ENCODE data around the gene PDGFB.

The PDGFB gene

GRCh38 chr22:39241794-39242594, 2.8 kb downstream of the PDGFB start:
- Histone ChIP-seq H3K27ac (no peak overlapping the region), H3K9ac (ENCODE audit: insufficient read length) (no peak overlapping the region), H3K4me3 (no peak overlapping the region), H3K36me3 (ENCODE audit: insufficient read depth, low read length) (no peaks in the 10 kb centered on the region), H3K9me3 (ENCODE audit: low read depth, low read length) (no peaks in the 10 kb centered on the region)
- TF ChIP-seq FOXP2 (optimal IDR thresholded peaks at IDR 0.05; ENCODE audit: control extremely low read depth, extremely low read length, insufficient read depth), result no peak
- DNase-seq (ENCODE audit: low read depth, low spot score), result no peak

- Histone ChIP-seq H3K27ac (no peak overlapping the region), H3K4me3 (no peak overlapping the region), H3K9me3 (ENCODE audit: low read depth, low read length) (no peaks in the 10 kb centered on the region), H3K36me3 (ENCODE audit: insufficient read depth, low read length) (no peaks in the 10 kb centered on the region), H3K9ac (ENCODE audit: insufficient read length) (no peak overlapping the region)
- TF ChIP-seq EZH2 (IDR thresholded peaks at IDR 0.05) (no peak), FOXP2 (optimal IDR thresholded peaks at IDR 0.05; ENCODE audit: control extremely low read depth, extremely low read length, insufficient read depth) (no peak), POLR2AphosphoS5 (IDR thresholded peaks at IDR 0.05; ENCODE audit: borderline replicate concordance, low read depth, low read length) (no peak)
- DNase-seq (ENCODE audit: low read depth, low spot score), result no peak
Measured at GRCh38 chr22:39240831-39241793, 3.7 kb downstream of the PDGFB start.

GRCh38 chr22:39239561-39240423, 5.0 kb downstream of the PDGFB start:
- Histone ChIP-seq H3K4me3 (no peak overlapping the region), H3K27ac (no peak overlapping the region), H3K9me3 (ENCODE audit: low read depth, low read length) (no peaks in the 10 kb centered on the region), H3K9ac (ENCODE audit: insufficient read length) (no peak overlapping the region), H3K36me3 (ENCODE audit: insufficient read depth, low read length) (no peaks in the 10 kb centered on the region)
- TF ChIP-seq EZH2 (IDR thresholded peaks at IDR 0.05), result no peak
- TF ChIP-seq POLR2AphosphoS5 (IDR thresholded peaks at IDR 0.05; ENCODE audit: borderline replicate concordance, low read depth, low read length), result no peak
- no peak for TF ChIP-seq FOXP2 (optimal IDR thresholded peaks at IDR 0.05; ENCODE audit: control extremely low read depth, extremely low read length, insufficient read depth)
- no peak for DNase-seq (ENCODE audit: low read depth, low spot score)

GRCh38 chr22:39238966-39239505, 5.7 kb downstream of the PDGFB start:
- Histone ChIP-seq H3K4me3 (no peak overlapping the region), H3K36me3 (ENCODE audit: insufficient read depth, low read length) (no peaks in the 10 kb centered on the region), H3K9ac (ENCODE audit: insufficient read length) (no peak overlapping the region), H3K27ac (no peak overlapping the region), H3K9me3 (ENCODE audit: low read depth, low read length) (no peaks in the 10 kb centered on the region)
- no peak for TF ChIP-seq FOXP2 (optimal IDR thresholded peaks at IDR 0.05; ENCODE audit: control extremely low read depth, extremely low read length, insufficient read depth)
- TF ChIP-seq EZH2 (IDR thresholded peaks at IDR 0.05), result no peak
- TF ChIP-seq POLR2AphosphoS5 (IDR thresholded peaks at IDR 0.05; ENCODE audit: borderline replicate concordance, low read depth, low read length), result no peak
- no peak for DNase-seq (ENCODE audit: low read depth, low spot score)

DNA sequence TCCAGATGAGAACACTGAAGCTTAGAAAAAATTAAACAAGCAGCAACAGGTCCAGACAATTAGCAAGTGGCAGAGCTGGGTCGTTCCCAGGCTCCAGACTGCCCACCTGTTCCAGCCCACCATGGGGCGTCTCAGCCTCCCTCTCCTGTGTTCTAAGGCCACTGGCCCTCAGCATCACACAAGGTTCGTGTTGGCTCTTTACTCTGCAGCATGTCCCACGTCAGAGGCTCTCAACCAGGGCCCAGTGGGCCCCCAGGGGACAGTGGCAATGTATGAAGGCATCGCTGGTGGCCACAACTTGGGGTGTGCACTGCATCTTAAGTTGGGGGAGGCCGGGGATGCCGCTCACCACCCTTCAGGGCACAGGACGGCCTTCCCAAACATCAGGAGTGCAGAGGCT, 6.2 kb downstream of the PDGFB start:
- Histone ChIP-seq H3K9ac (ENCODE audit: insufficient read length) (no peak overlapping the region), H3K9me3 (ENCODE audit: low read depth, low read length) (no peaks in the 10 kb centered on the region), H3K36me3 (ENCODE audit: insufficient read depth, low read length) (no peaks in the 10 kb centered on the region), H3K4me3 (no peak overlapping the region), H3K27ac (no peak overlapping the region)
- TF ChIP-seq POLR2AphosphoS5 (IDR thresholded peaks at IDR 0.05; ENCODE audit: borderline replicate concordance, low read depth, low read length), result no peak
- no peak for TF ChIP-seq FOXP2 (optimal IDR thresholded peaks at IDR 0.05; ENCODE audit: control extremely low read depth, extremely low read length, insufficient read depth)
- TF ChIP-seq EZH2 (IDR thresholded peaks at IDR 0.05), result no peak
- DNase-seq (ENCODE audit: low read depth, low spot score), result no peak

DNA sequence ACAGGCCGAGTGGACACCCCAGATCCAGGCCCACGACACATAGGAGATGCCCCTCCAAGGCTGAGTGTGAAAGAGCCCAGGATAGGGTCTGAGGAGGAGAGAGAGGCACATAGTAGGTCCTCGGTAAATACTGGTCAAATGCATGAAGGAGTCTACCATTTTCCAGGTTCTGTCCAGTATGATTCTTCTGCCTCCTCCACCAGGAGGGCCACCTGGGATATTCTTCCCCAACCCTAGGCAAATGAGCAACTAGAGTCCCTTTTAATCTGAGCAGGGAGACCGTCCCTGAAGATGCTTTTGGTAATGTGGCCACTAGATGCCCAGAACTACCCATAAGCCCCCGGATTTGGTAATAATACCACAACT, 6.7 kb downstream of the PDGFB start:
- Histone ChIP-seq H3K9me3 (ENCODE audit: low read depth, low read length) (no peaks in the 10 kb centered on the region), H3K4me3 (no peak overlapping the region), H3K36me3 (ENCODE audit: insufficient read depth, low read length) (no peaks in the 10 kb centered on the region), H3K27ac (no peak overlapping the region), H3K9ac (ENCODE audit: insufficient read length) (no peak overlapping the region)
- TF ChIP-seq EZH2 (IDR thresholded peaks at IDR 0.05) (no peak), FOXP2 (optimal IDR thresholded peaks at IDR 0.05; ENCODE audit: control extremely low read depth, extremely low read length, insufficient read depth) (no peak), POLR2AphosphoS5 (IDR thresholded peaks at IDR 0.05; ENCODE audit: borderline replicate concordance, low read depth, low read length) (no peak)
- DNase-seq (ENCODE audit: low read depth, low spot score), result no peak

- no peaks in the 10 kb centered on the region for H3K9me3 ChIP-seq (ENCODE audit: low read depth, low read length)
- no peak for DNase-seq (ENCODE audit: low read depth, low spot score)
- H3K27ac ChIP-seq, result no peak overlapping the region
- H3K4me3 ChIP-seq, result no peak overlapping the region
- no peaks in the 10 kb centered on the region for H3K36me3 ChIP-seq (ENCODE audit: insufficient read depth, low read length)
- TF ChIP-seq EZH2 (IDR thresholded peaks at IDR 0.05) (no peak), FOXP2 (optimal IDR thresholded peaks at IDR 0.05; ENCODE audit: control extremely low read depth, extremely low read length, insufficient read depth) (no peak), POLR2AphosphoS5 (IDR thresholded peaks at IDR 0.05; ENCODE audit: borderline replicate concordance, low read depth, low read length) (no peak)
- H3K9ac ChIP-seq (ENCODE audit: insufficient read length), result no peak overlapping the region
Measured at GRCh38 chr22:39237318-39238100, 7.3 kb downstream of the PDGFB start.

Measured in SK-N-MC (cell line).